Fibroblast of lung (primary cell): ENCODE results near the gene ENOX1. TPM values are rescaled to one million over a fixed set of nuclear protein-coding genes. Genes with fewer than 3 reads are reported as not detected.

Source experiments
- DNase-seq, 2 donors: peaks; one replicate each; pipeline versions ENCODE4 v3.0.0 to v3.0.0-alpha.2; 2010; ENCODE audit warnings: low read depth in 2 of 2
- H2AFZ ChIP-seq: 2 replicates; pipeline ENCODE4 v1.5.1; 2012; ENCODE audit warnings: low read length, control low read depth, inconsistent platforms
- H3K27ac ChIP-seq: 2 replicates; pipeline ENCODE4 v1.5.1; 2011; ENCODE audit warnings: low read length, control low read depth; ENCODE audit not compliant: insufficient read depth
- H3K27me3 ChIP-seq: 2 replicates; pipeline ENCODE4 v1.5.1; 2011; ENCODE audit warnings: mild to moderate bottlenecking, low read length; ENCODE audit not compliant: control insufficient read depth, insufficient read depth
- H3K36me3 ChIP-seq: 2 replicates; pipeline ENCODE4 v1.5.1; 2011; ENCODE audit warnings: low read length; ENCODE audit not compliant: control insufficient read depth, insufficient read depth
- H3K4me1 ChIP-seq: 2 replicates; pipeline ENCODE4 v1.5.1; 2011; ENCODE audit warnings: low read length; ENCODE audit not compliant: control insufficient read depth, insufficient read depth; ENCODE audit errors: extremely low read depth
- H3K4me2 ChIP-seq: 2 replicates; pipeline ENCODE4 v1.5.1; 2011; ENCODE audit warnings: low read length, control low read depth; ENCODE audit not compliant: insufficient read depth; ENCODE audit errors: extremely low read depth
- H3K4me3 ChIP-seq, 4 experiments: fragments of 200-600 bp in 1 of 4; sonication (generic) in 1 of 4; replicated peaks in 1 of 4; 2 replicates each; pipeline ENCODE4 v1.5.1; 2011 to 2016; ENCODE audit warnings: low read length in 4 of 4, low read depth in 3 of 4, mild to moderate bottlenecking in 3 of 4, control low read depth in 2 of 4, inconsistent platforms in 1 of 4, mixed read lengths in 1 of 4; ENCODE audit not compliant: insufficient read depth in 1 of 4; ENCODE audit errors: control extremely low read depth in 1 of 4
- H3K79me2 ChIP-seq: 2 replicates; pipeline ENCODE4 v1.5.1; 2012; ENCODE audit warnings: mild to moderate bottlenecking, low read length, inconsistent platforms; ENCODE audit not compliant: control insufficient read depth, insufficient read depth
- H3K9ac ChIP-seq: 2 replicates; pipeline ENCODE4 v1.5.1; 2011; ENCODE audit warnings: mild to moderate bottlenecking, low read length, control low read depth; ENCODE audit not compliant: insufficient read depth
- H3K9me3 ChIP-seq: 2 replicates; pipeline ENCODE4 v1.5.1; 2012; ENCODE audit warnings: low read depth, low read length; ENCODE audit not compliant: control insufficient read depth, insufficient read depth
- H4K20me1 ChIP-seq: 2 replicates; pipeline ENCODE4 v1.5.1; 2011; ENCODE audit warnings: low read length; ENCODE audit not compliant: control insufficient read depth, insufficient read depth; ENCODE audit errors: extremely low read depth
- CTCF ChIP-seq, 2 donors: IDR thresholded peaks in 1 of 2; conservative IDR thresholded peaks in 1 of 2; 1 replicate in 1 of 2; 2 replicates in 1 of 2; pipeline ENCODE4 v1.5.1; 2011 to 2012; ENCODE audit warnings: low read length in 2 of 2, control low read depth in 1 of 2, inconsistent platforms in 1 of 2, low read depth in 1 of 2, mild to moderate bottlenecking in 1 of 2
- EZH2 ChIP-seq: IDR thresholded peaks from 2 replicates; pipeline ENCODE4 v1.5.1; 2012; ENCODE audit warnings: low read length, control low read depth, mild to moderate bottlenecking; ENCODE audit errors: missing control alignments
- polyA plus RNA-seq, 2 donors: library from polyadenylated mRNA; depleted of rRNA in 1 of 2; stranded (reverse) in 1 of 2; unstranded in 1 of 2; fragments of >200 nt; gene quantifications; 2 replicates each; pipeline ENCODE4 v1.2.1, GENCODE V29; 2011 to 2012; ENCODE audit warnings: missing spikeins in 1 of 2
- total RNA-seq: library from RNA; depleted of rRNA; stranded (reverse); fragments of >200 nt; gene quantifications from 2 replicates; pipeline ENCODE4 v1.2.1, GENCODE V29; 2014

Gene ENOX1
- total and polyA plus RNA-seq, 2 donors (not counting 1 experiment from before 2014, with no cell fraction given), result 3.5 to 7.6 TPM

GRCh38 chr13:43698758-43699157, 88.0 kb downstream of the ENOX1 start:
- Histone ChIP-seq H4K20me1 (no peaks in the 10 kb centered on the region), H3K9ac (no peak overlapping the region), H3K4me1 (peaks cover 5% of the 10 kb centered on the region), H3K27me3 (no peaks in the 10 kb centered on the region), H3K79me2 (no peaks in the 10 kb centered on the region), H3K4me2 (peak overlapping the region; percentile 26), H3K4me3 (no peak overlapping the region), H2AFZ (no peak overlapping the region), H3K36me3 (no peaks in the 10 kb centered on the region), H3K27ac (peak overlapping the region; percentile 7), H3K9me3 (no peaks in the 10 kb centered on the region)
- TF ChIP-seq EZH2, result no peak
- DNase-seq, result peak; percentile 35 to 90

- H3K79me2 ChIP-seq, result no peaks in the 10 kb centered on the region
- H4K20me1 ChIP-seq, result no peaks in the 10 kb centered on the region
- H3K27ac ChIP-seq, result no peak overlapping the region
- H3K9me3 ChIP-seq, result no peaks in the 10 kb centered on the region
- H3K27me3 ChIP-seq, result no peaks in the 10 kb centered on the region
- H3K9ac ChIP-seq, result no peak overlapping the region
- peaks cover 5% of the 10 kb centered on the region for H3K4me1 ChIP-seq
- H3K36me3 ChIP-seq, result no peaks in the 10 kb centered on the region
- H2AFZ ChIP-seq, result no peak overlapping the region
- DNase-seq, result no peak
- TF ChIP-seq EZH2 (no peak), CTCF (conservative IDR thresholded peaks at IDR 0.05 in 1 of 2, IDR thresholded peaks at IDR 0.05 in 1 of 2; ENCODE audit: low read depth in 1 of 2, low read length in 2 of 2) (no peak)
- H3K4me3 ChIP-seq, result no peak overlapping the region
- no peak overlapping the region for H3K4me2 ChIP-seq
These were observed 88.8 kb downstream of the ENOX1 start for GRCh38 chr13:43698009-43698408.

- Histone ChIP-seq H3K4me3 (no peak overlapping the region), H3K27ac (no peak overlapping the region), H3K4me2 (no peak overlapping the region), H3K9ac (no peak overlapping the region), H3K9me3 (no peaks in the 10 kb centered on the region), H4K20me1 (no peaks in the 10 kb centered on the region), H3K4me1 (peaks cover 5% of the 10 kb centered on the region), H2AFZ (no peak overlapping the region), H3K27me3 (no peaks in the 10 kb centered on the region), H3K36me3 (no peaks in the 10 kb centered on the region), H3K79me2 (no peaks in the 10 kb centered on the region)
- no peak for DNase-seq
- TF ChIP-seq EZH2, result no peak
- TF ChIP-seq CTCF (conservative IDR thresholded peaks at IDR 0.05 in 1 of 2, IDR thresholded peaks at IDR 0.05 in 1 of 2; ENCODE audit: low read depth in 1 of 2, low read length in 2 of 2), result no peak
These were observed 89.4 kb downstream of the ENOX1 start for GRCh38 chr13:43697323-43697722.
